ENCODE results near the gene SKIC3.

- TF ChIP-seq CTCF (IDR thresholded peaks at IDR 0.05), result peak; percentile 19 to 54
- peak in 1 of 2 donors; percentile 50 for TF ChIP-seq POLR2A (IDR thresholded peaks at IDR 0.05)
- peak in 2 of 3 donors; percentile 55 to 57 for TF ChIP-seq POLR2AphosphoS5 (IDR thresholded peaks at IDR 0.05)
Measured at GRCh38 chr5:95554647-95555548, at the start of gene SKIC3, which contains the start of gene ARSK.

Measured in suprapubic skin (tissue), 4 donors.